Measurements from ENCODE around the gene PRDM7.

Gene PRDM7

DNA sequence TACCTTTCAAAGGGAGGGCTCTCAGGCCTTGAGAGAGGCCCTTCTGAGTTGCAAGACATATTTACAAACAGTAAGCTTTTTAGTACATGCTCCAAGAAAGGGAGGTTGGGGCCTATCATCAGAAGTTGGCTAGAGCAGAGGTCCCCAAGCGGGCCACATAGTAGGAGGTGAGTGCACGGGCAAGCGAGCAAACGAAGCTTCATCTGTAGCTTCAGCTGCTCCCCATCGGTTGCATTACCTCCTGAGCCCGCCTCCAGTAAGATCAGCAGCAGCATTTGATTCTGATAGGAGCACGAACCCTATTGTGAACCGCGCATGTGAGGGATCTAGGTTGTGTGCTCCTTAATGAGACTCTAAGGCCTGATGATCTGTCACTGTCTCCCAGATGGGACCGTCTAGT is 26.2 kb downstream of the PRDM7 start:
- TF ChIP-seq JUND (IDR thresholded peaks at IDR 0.05; ENCODE audit: low read depth): no peak
- in situ Hi-C loops (cut with HindIII; ENCODE audit: low pct_unique_long_range_greater_than_20kb, low sequenced_read_pairs): no loop called here
- no peak for DNase-seq (ENCODE audit: low read depth in 1 of 2, low spot score in 1 of 2)

DNA sequence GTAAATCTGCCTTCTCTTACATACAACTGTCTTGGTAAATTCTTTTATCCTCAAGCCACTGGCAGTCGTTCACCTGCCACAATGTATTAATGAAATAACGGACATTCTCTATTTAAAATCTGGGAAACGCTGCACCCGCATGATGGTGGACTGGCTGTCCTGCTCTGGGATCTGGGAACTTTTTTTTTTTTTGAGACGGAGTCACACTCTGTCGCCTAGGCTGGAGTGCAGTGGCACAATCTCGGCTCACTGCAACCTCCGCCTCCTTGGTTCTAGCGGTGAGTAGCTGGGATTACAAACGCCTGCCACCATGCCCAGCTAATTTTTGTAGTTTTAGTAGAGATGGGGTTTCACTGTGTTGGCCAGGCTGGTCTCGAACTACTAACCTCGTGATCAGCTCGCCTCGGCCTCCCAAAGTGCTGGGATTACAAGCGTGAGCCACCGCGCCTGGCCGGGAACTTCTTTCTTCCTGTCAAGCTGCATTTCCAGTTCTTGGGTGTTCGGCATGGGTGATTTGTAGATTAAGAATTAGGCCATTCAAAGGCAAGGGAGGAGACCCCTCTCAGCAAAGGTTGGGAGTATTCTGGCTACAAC is 28.3 kb downstream of the PRDM7 start:
- in situ Hi-C loops (cut with HindIII; ENCODE audit: low pct_unique_long_range_greater_than_20kb, low sequenced_read_pairs): no loop called here
- no peak for TF ChIP-seq JUND (IDR thresholded peaks at IDR 0.05; ENCODE audit: low read depth)
- DNase-seq (ENCODE audit: low read depth in 1 of 2, low spot score in 1 of 2): no peak

DNA sequence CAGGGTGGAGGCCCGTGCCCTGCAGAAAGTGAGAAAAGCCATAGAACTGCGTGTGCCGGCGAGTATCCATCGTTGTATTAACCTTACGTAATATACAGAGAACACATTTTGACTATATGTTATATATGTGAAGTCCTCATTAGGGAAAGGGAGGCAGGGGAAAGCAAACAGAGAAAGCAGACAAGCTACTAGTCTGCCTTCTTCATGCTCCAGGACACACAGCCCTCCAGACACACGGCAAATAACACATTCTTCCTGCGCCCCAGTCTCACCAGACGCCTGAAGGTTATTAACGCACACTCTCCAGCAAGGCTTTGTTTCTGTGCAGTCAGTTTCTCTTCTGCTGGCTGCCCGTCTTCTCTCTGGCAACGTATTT is 28.8 kb downstream of the PRDM7 start:
- in situ Hi-C loops (cut with HindIII; ENCODE audit: low pct_unique_long_range_greater_than_20kb, low sequenced_read_pairs): no loop called here
- no peak for TF ChIP-seq JUND (IDR thresholded peaks at IDR 0.05; ENCODE audit: low read depth)
- no peak for DNase-seq (ENCODE audit: low read depth in 1 of 2, low spot score in 1 of 2)

DNA sequence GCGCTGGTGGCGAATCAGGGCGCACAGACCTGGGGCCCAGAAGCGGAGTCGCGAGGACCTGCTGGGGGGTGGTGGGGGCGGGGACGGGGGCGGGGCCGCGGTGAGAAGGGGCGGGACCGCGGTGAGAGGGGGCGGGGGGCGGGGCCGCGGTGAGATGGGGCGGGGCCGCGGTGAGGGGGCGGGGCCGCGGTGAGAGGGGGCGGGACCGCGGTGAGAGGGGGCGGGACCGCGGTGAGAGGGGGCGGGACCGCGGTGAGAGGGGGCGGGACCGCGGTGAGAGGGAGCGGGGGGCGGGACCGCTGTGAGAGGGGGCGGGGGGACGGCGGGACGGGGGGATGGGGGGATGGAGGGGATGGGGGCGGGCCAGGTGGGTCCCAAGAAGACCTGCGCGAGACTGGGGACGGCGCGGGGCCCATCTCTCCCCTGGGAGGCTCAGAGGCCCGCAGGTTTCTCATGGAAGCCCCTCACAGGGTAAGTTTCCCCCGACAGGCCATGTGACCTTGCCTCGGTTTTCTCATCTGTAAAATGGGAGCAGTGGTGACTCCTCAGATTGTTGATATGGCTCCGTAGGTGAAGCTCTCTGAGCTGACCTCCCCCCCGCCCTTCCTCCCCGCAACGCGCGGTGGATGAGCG is 29.3 kb downstream of the PRDM7 start:
- in situ Hi-C loops (cut with HindIII; ENCODE audit: low pct_unique_long_range_greater_than_20kb, low sequenced_read_pairs): no loop called here
- peak in 1 of 2 experiments; percentile 60 for DNase-seq (ENCODE audit: low read depth in 1 of 2, low spot score in 1 of 2)
- no peak for TF ChIP-seq JUND (IDR thresholded peaks at IDR 0.05; ENCODE audit: low read depth)

DNA sequence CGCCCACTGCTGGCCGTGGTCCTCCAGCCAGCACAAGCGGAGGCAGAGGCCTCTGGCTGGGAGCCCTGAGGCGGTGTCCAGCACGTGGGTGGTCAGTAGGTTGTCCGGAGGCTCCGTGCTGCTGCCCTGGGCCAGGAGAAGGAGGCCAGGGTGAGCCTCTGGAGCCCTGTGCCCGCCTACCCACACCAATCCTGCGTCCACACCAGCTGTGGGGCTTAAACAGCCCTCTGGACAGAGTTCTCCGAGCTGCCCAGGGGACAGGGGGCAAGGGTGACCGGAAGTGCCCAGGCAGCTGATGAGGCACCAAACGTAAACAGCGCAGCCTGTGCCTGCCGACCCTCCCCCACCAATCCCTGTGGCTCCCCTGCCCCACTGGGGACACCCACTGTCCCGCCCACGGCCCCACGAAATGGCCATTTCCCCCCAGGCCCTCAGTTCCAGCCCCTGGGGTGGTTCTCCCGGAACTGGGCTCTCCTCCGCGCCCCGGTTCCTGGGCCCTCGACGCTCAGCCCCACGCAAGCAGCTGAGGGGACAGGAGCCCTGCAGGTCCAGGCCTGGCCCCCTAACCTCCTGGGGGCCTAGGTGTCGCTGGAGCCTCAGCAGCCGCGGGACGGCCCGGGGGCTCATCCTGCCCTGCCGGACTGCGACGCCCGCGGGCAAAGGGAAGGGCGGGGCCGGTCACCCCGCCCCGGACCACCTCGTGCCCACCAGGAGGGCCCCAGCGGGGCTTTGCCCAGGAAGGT is 30.0 kb downstream of the PRDM7 start:
- TF ChIP-seq JUND (IDR thresholded peaks at IDR 0.05; ENCODE audit: low read depth): no peak
- in situ Hi-C loops (cut with HindIII; ENCODE audit: low pct_unique_long_range_greater_than_20kb, low sequenced_read_pairs): no loop called here
- peak in 1 of 2 experiments; percentile 60 for DNase-seq (ENCODE audit: low read depth in 1 of 2, low spot score in 1 of 2)

DNA sequence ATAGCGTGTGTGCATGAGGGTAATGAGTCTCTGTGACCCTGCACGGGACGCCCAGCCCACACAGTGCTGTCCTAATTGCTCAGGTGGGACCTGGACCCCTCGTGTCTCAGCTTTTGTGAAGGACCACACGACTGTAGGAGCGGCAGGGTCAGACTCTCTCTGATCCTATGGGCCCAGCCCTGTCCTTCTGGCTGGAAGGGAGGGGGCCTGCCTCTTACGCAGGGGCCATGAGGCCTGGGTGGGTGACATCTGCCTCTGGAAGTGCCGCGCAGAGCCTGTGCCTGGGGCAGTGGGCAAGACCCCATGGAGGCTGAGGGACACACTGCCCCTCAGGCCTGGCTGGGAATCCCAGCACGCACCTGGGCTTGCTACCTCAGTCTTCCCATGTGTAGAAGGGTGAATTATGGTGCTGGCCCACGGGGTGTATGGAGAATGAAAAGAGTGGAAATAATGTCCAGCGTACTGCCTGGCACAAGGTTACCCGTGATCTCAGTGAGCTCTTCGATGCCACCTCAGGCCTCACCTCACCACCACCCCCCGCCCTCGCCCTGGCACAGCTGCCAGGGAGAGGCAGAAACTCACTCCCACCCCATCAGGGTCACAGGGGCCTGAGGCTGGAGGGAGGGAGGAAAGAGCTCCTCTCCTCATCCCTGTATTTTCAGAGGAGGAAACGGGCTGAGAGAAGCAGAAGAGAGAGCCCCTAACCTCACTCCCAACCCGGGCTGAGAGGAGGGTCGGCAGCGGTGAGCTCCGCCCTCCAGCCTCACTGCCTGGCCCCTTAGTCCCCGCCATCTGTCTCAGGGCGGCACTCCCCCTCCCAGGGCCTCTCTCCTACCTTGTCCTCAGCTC is 30.8 kb downstream of the PRDM7 start:
- in situ Hi-C loops (cut with HindIII; ENCODE audit: low pct_unique_long_range_greater_than_20kb, low sequenced_read_pairs): no loop called here
- no peak for TF ChIP-seq JUND (IDR thresholded peaks at IDR 0.05; ENCODE audit: low read depth)
- no peak for DNase-seq (ENCODE audit: low read depth in 1 of 2, low spot score in 1 of 2)

DNA sequence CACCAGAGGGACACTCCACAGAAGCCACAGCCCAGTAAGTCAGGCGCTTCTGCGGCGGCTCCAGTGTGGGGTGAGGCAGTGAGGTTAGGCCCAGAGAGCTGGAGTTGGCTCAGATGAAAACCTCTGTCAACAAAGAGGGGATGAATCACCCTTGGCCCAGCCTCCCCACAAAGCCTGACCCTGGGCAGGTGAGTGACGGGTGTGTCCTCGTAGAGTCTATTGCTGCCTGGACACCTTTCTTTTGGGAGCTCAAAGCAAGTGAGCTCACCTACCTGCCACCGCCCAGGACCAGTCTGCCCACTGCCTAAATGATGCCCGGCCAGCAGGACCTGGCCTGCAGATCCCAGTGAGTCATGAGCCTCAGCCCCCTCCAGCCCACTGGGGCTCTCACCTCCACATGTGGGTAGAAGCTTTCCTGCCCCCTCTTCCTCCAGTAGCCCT is 33.0 kb downstream of the PRDM7 start:
- in situ Hi-C loops (cut with HindIII; ENCODE audit: low pct_unique_long_range_greater_than_20kb, low sequenced_read_pairs): no loop called here
- peak in 1 of 2 experiments; percentile 81 for DNase-seq (ENCODE audit: low read depth in 1 of 2, low spot score in 1 of 2)
- no peak; the same call in 1 of the 2 replicates for TF ChIP-seq JUND (IDR thresholded peaks at IDR 0.05; ENCODE audit: low read depth)

DNA sequence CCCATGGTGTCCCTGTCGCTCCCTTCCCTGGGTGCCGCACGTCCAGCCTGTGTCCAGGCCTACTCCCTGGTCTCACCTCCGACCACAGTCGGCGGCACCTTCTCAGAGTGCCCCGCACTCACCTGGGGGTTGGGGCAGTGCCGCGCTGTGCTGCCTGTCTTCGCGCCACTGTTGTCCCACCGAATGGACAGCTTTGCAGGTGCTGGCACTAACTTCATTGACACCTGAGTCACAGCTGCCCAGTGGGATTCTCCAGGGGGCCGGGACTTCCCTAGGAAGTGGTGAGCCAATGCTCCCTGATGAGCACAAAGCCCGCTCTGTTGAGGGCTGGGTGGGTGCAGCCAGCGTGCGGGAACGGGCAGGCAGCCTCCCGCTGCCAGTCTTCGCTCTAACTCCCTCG is 33.6 kb downstream of the PRDM7 start:
- DNase-seq (ENCODE audit: low read depth in 1 of 2, low spot score in 1 of 2): no peak
- no peak for TF ChIP-seq JUND (IDR thresholded peaks at IDR 0.05; ENCODE audit: low read depth)
- in situ Hi-C loops (cut with HindIII; ENCODE audit: low pct_unique_long_range_greater_than_20kb, low sequenced_read_pairs): no loop called here

DNA sequence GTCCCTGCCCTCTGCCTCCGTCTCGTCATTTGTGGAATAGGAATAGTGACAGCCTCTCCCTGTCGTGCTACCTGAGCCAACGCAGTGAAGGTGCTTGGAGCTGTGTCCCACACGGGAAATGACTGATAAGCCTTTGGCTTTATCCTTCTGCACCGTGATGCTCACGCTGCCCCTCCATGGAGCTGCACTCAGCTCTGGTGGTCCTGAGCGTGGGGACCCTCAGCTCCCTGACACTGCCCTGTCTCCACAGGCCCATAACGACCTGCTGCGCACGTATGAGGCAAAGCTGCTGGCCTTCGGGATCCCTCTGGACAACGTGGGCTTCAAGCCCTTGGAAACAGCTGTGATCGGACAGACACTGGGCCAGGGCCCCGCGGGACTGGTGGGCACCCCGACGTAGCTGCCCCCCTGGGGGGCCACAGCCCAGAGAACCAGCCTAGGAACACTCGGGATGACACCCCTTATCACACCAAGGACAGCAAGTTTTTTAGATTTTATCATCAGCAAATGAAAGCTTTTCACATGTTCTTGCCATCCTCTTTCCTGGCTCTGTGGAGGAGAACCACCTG is 34.1 kb downstream of the PRDM7 start:
- in situ Hi-C loops (cut with HindIII; ENCODE audit: low pct_unique_long_range_greater_than_20kb, low sequenced_read_pairs): no loop called here
- DNase-seq (ENCODE audit: low read depth in 1 of 2, low spot score in 1 of 2): no peak
- TF ChIP-seq JUND (IDR thresholded peaks at IDR 0.05; ENCODE audit: low read depth): no peak

DNA sequence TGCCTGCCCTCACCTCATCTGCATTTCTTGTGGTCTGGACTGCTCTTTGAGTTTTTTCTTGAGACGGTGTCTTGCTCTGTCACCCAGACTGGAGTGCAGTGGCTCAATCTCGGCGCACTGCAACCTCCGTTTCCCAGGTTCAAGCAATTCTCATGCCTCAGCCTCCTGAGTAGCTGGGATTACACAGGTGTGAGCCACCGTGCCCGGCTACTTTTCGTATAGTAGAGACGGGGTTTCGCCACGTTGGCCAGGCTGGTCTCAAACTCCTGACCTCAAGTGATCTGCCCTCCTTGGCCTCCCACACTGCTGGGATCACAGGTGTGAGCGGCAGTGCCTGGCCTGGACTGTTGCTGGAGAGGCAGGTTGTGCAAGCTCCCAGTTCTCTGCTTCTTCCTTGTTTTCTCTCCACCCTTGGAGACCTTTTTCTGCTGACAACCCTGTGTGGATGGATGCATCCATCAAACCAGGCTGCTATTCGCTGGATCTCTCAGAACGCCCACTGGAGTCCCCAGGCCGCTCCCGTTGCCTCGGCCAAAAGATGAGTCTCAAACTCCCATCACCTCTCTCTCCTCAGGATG is 35.1 kb downstream of the PRDM7 start:
- in situ Hi-C loops (cut with HindIII; ENCODE audit: low pct_unique_long_range_greater_than_20kb, low sequenced_read_pairs): no loop called here
- TF ChIP-seq JUND (IDR thresholded peaks at IDR 0.05; ENCODE audit: low read depth): no peak
- DNase-seq (ENCODE audit: low read depth in 1 of 2, low spot score in 1 of 2): no peak

DNA sequence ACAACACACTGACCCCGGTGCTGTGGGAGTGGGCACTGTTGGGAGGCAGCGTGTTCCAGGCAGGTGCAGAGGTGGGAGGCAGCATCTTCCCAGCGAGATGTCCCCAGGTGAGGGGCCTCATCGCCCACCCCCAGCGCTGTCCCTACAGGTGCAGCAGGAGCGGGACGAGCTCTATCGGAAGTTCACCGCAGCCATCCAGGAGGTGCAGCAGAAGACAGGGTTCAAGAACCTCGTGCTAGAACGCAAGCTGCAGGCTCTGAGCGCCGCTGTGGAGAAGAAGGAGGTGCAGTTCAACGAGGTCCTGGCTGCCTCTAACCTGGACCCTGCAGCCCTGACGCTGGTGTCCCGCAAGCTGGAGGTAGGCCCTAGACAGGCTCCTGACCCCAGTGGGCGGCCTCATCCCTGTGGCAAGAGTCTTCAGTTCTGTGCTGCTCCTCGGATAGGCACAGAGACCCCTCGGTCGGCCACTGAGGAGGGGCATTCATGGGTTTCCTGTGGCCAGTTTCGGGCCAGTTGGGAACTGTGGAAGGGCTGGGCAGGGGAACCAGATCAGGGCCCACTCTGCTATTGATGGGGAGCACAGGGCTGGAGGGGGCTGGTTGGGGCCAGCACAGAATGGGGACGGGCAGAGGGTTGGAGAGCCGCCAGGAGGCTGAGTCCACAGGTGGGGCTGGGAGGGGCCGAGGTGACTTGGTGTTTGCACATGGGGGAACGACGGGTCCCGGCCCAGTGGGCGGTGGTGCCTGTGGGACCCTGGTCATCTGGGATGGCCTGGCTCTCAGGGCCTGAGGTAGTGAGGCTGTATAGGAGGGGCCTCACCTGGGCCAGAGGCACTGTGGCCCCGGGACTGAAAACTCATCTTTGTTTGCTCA is 36.7 kb downstream of the PRDM7 start:
- no peak for TF ChIP-seq JUND (IDR thresholded peaks at IDR 0.05; ENCODE audit: low read depth)
- in situ Hi-C loops (cut with HindIII; ENCODE audit: low pct_unique_long_range_greater_than_20kb, low sequenced_read_pairs): no loop called here
- no peak for DNase-seq (ENCODE audit: low read depth in 1 of 2, low spot score in 1 of 2)

Data from T47D (cell line).